Activated naive CD4-positive, alpha-beta T cell treated with Interleukin-2 at 50 U/mL for 16 hours (primary cell): Measurements from ENCODE around the gene INPP5D.
"Not testable (repeated sequence)": the region's sequence is repeated elsewhere in the genome, so short reads cannot be mapped to it uniquely, and the experiment has no call there.

ENCODE experiments used
- DNase-seq: peaks from one replicate; pipeline ENCODE4 v3.0.0-alpha.2; 2020

Gene INPP5D

GRCh38 chr2:233032551-233033320, 27.4 kb upstream of the INPP5D start, which contains the start of gene NEU2:
Gene NEU2, plus strand, starts transcription at chr2:233032672. Its CDS starts 0 bp downstream, at chr2:233032672.
- no peak for DNase-seq

DNA sequence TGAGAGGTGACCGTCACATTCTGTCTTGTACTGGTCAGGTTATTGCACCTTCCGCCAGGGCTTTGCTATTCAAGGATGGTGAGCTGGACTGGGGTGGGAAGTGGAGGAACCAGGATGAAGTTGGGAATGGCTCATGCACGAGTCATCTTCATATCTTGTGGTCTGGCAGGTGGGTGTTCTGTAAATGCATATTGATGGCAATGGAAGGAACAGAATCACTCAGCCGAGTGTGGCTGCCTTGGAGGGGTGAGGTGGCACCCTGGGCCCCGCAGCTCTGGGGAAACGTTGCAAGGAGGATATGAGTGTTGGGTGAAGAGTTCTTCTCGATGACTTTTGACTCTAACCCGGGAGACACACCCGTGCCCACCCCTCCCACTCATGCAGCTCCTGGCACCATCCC, 26.5 kb upstream of the INPP5D start:
- DNase-seq = no peak

GRCh38 chr2:233034091-233034882, 25.9 kb upstream of the INPP5D start:
- no peak for DNase-seq

DNA sequence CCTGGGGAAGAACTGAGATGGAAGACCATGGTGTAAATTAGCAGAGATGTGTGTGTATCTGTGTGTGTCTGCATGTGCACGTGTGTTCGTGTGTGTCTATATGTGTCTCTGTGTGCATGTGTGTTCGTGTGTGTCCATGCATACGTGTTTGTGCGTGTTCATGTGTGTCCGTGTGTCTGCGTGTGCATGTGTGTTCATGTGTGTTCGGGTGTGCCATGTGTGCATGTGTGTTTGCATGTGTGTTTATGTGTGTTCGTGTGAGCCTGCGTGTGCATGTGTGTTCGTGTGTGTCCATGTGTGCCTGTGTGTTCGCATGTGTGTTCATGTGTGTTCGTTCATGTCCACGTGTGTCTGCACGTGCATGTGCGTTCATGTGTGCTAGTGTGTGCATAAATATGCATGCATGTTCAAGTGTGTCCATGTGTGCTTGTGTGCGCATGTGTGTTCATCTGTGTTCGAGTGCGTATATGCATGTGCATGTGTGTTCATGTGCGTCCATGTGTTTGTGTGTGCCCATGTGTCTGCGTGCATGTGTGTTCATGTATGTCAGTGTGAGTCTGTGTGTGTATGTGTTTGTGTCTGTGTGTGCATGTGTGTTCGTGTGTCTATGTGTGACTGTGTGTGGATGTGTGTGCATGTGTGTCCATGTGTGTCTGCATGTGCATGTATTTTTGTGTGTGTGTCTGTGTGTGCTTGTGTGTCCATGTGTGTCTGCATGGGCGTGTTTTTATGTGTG, 24.5 kb upstream of the INPP5D start:
- DNase-seq = no peak

- no peak for DNase-seq
These were observed 23.8 kb upstream of the INPP5D start for GRCh38 chr2:233036162-233036838.

DNA sequence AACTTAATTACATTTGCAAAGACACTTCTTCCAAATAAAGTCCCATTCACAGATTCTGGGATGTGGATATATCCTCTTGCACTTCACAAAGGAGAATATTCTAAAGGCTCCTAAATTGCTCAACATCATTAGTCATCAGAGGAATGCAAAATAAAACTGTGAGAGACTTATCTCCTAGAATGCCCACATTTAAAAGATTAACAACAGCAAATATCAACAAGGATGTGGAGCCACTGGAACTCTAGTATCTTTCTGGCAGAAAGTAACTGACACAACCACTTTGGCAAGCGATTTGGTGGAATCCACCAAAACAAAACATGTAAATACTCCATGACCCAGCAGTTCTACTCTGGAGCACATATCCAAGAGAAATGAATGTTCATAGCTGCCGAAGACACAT, 23.1 kb upstream of the INPP5D start:
- DNase-seq = no peak

- DNase-seq = no peak
These were observed 20.8 kb upstream of the INPP5D start for GRCh38 chr2:233039212-233039845.

DNA sequence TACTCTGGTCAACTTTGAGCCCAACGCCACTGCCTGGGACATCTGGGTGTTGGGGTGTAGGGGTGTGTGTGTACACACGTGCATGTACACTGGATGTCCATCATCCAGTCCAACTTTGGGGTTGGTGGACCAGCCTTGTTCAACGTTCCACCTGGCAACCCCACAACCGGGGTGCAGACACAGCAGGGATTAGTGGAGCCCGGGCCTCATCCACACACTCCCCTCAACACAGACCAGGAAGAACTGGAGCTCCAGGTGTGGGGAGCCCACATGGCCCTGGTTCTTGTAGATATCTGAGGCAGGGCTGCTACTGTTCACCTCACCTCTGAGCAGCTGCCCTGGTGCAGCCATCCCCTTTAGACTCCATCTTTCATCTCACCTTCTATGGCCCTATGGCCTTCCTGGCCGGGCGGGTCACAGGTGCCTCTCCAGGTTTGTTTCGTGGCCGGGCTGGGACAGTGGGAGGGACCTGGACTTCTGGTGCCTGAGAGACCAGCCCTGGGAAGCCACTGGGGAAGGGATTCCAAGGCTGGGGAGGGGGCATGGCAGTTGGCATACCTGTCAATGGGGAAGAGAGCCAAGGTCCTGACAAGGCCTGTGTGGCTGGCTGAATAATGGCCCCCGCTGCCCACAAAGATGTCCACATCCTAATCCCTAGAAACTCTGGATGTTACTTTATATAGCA, 20.2 kb upstream of the INPP5D start:
- DNase-seq = no peak

GRCh38 chr2:233040571-233040970, 19.6 kb upstream of the INPP5D start:
- DNase-seq = no peak

DNA sequence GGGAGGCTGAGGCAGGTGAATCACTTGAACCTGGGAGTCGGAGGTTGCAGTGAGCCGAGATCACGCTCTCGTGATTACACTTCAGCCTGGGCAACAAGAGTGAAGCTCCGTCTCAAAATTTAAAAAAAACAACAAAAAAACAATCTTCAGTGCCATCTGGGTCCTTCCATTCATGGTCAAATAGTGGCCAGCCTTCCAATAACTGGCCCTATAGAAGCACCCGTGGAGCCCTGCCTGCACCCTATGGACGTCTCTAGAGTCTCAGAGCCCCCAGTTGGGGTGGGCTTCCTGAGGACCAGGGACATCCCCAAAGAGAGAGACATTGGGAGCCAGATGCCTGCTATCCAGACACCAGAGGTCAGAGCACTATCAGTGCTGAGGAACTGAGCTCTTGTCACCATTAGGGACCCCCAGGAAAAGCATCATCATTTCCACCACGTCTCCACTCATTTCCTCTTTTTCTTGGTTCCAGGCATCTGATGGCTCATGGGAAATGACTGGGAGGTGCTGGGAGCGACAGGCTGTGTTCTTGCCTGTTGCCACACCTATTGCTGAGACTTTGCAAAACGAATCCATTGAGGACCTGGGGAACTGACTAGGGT, 18.3 kb upstream of the INPP5D start:
- DNase-seq = no peak

DNA sequence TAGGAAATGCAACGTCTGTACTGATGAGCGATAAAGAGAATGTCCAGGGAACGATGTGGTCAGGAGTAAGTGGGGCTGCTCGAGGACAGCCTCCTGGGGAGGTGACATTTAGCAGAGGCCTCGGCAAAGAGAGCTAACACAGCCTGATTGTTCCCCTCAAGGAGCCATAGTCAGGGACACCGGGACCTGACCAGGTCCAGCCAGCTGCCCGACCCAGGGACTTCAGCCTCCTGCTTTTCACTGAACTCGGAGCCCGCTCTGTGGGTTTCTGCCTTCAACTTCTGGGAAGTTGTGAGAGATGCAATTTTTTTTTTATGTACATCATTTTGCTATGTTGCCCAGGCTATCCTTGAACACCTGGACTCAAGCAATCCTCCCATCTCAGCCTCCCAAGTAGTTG, 17.6 kb upstream of the INPP5D start:
- no peak for DNase-seq

DNA sequence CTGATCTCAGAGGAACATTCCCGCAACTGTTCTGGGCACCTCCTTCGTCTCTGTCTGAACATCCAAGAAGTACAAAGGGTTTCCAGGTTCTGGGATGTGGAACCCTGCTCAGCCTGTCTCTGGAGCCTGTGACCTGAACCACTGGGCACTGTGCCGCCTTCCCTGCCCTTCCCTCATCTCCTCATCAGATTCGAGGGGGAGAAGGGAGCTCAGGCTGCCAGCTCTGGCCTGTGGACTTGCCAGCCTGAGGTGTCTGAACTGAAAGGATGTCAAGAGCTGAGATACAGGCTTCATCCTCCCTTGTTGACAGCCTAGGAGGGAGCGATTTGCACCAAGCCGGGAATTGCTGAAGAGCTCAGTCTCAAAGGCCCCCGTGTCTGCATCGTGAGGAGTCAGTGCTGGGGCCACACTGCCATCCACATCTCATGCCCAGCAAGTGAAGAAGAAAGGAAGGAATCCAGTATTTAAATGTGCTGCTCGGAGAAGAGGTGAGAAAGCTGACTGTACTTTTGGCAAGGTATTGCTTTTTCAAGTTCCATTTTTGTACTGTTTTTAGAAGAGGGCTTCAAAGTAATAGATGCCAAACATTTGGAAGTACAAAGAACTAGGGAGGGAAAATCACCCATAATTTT, 15.1 kb upstream of the INPP5D start:
- DNase-seq = no peak

GRCh38 chr2:233047206-233047605, 12.9 kb upstream of the INPP5D start:
- DNase-seq = no peak

- no peak for DNase-seq
These were observed 12.5 kb upstream of the INPP5D start for GRCh38 chr2:233047667-233048066.

DNA sequence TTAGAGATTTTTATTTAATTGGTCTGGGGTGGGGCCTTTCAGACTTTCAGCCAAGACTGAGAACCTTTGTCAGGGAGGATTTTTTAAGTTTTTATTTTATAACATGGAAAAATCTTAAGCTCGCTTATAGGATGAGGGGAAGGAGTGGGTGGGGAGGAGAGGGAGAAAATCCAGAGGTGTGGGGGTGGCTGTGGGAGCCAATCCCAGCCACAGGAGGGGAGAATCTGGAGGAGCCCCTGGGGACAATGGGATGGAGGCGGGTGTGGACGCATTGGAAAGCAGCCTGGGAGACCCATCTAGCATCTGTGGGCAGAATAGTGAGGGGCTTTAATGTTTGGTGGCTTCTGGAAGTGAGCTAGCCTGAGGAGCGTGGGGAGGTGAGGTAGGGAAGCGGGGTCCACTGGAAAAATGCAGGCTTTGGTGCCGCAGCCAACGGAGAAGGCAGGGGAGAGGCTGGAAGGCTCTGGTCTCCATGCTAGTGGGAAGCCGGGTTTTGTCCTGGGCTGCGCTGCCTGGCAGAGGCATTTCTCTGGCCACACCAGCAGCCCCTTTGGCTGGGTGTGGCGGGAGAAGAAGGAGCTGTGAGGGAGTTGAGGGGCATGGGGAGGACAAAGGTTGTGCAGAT, 11.5 kb upstream of the INPP5D start:
- no peak for DNase-seq

- DNase-seq = no peak
These were observed 10.9 kb upstream of the INPP5D start for GRCh38 chr2:233049194-233049761.

GRCh38 chr2:233051241-233052149, 8.6 kb upstream of the INPP5D start:
- DNase-seq = no peak

- DNase-seq = not testable (repeated sequence)
These were observed 7.6 kb upstream of the INPP5D start for GRCh38 chr2:233052517-233052916.
